Bronchial epithelial cell (primary cell): ENCODE data around the gene SASH1. TPM values are rescaled to one million over a fixed set of nuclear protein-coding genes. Genes with fewer than 3 reads are reported as not detected.
"Not testable (repeated sequence)": the region's sequence is repeated elsewhere in the genome, so short reads cannot be mapped to it uniquely, and the experiment has no call there.

ENCODE experiments used
- DNase-seq: peaks from one replicate; pipeline ENCODE4 v3.0.0-alpha.2; 2010; ENCODE audit warnings: low read depth
- FAIRE-seq: peaks from 2 replicates; lab custom pipeline; 2011; peaks lifted over from hg19 to GRCh38; lab: Jason Lieb, UNC
- H3K27me3 ChIP-seq: 2 replicates; pipeline ENCODE4 v1.5.1; 2011; ENCODE audit warnings: low read length; ENCODE audit not compliant: control insufficient read depth, insufficient read depth
- H3K36me3 ChIP-seq: 2 replicates; pipeline ENCODE4 v1.5.1; 2011; ENCODE audit warnings: low read length; ENCODE audit not compliant: control insufficient read depth, insufficient read depth
- H3K4me3 ChIP-seq: 2 replicates; pipeline ENCODE4 v1.5.1; 2011; ENCODE audit warnings: mild to moderate bottlenecking, low read depth, low read length, control low read depth
- total RNA-seq: library from RNA; depleted of rRNA; stranded (reverse); fragments of >200 nt; gene quantifications from 2 replicates; pipeline ENCODE4 v1.2.1, GENCODE V29; 2014
- TF ChIP-seq, protein P1 (sequence below): IDR thresholded peaks from 2 replicates; pipeline ENCODE4 v1.5.1; 2011; ENCODE audit warnings: mild to moderate bottlenecking, moderate library complexity, low read length, control low read depth, inconsistent platforms; ENCODE audit not compliant: insufficient read depth, severe bottlenecking

Gene SASH1
- total RNA-seq, 1 donor from 2014 or later = 3.9 TPM

DNA sequence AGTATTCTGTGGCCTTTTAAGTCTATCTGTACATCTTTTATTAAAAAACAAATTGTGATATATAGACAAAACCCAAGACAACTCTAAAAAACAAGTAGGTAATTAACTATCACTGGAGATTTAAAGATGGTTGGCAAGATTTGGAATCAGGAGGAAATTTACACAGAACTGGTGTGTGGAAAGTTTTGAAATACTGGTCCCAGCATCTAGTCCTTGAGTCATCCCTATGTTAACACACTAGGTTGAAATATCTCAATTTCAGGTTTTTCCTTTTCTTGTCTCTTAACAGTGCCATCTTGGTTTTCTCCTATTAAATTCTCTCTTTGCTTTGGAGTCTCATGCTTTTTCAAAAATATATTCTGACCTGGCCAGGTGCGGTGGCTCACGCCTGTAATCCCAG is 27.5 kb downstream of the SASH1 start:
- Histone ChIP-seq H3K4me3 (no peak overlapping the region), H3K36me3 (no peaks in the 10 kb centered on the region), H3K27me3 (no peaks in the 10 kb centered on the region)
- TF ChIP-seq, protein P1, sequence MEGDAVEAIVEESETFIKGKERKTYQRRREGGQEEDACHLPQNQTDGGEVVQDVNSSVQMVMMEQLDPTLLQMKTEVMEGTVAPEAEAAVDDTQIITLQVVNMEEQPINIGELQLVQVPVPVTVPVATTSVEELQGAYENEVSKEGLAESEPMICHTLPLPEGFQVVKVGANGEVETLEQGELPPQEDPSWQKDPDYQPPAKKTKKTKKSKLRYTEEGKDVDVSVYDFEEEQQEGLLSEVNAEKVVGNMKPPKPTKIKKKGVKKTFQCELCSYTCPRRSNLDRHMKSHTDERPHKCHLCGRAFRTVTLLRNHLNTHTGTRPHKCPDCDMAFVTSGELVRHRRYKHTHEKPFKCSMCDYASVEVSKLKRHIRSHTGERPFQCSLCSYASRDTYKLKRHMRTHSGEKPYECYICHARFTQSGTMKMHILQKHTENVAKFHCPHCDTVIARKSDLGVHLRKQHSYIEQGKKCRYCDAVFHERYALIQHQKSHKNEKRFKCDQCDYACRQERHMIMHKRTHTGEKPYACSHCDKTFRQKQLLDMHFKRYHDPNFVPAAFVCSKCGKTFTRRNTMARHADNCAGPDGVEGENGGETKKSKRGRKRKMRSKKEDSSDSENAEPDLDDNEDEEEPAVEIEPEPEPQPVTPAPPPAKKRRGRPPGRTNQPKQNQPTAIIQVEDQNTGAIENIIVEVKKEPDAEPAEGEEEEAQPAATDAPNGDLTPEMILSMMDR = no peak
- DNase-seq (no peak), FAIRE-seq (no peak)

DNA sequence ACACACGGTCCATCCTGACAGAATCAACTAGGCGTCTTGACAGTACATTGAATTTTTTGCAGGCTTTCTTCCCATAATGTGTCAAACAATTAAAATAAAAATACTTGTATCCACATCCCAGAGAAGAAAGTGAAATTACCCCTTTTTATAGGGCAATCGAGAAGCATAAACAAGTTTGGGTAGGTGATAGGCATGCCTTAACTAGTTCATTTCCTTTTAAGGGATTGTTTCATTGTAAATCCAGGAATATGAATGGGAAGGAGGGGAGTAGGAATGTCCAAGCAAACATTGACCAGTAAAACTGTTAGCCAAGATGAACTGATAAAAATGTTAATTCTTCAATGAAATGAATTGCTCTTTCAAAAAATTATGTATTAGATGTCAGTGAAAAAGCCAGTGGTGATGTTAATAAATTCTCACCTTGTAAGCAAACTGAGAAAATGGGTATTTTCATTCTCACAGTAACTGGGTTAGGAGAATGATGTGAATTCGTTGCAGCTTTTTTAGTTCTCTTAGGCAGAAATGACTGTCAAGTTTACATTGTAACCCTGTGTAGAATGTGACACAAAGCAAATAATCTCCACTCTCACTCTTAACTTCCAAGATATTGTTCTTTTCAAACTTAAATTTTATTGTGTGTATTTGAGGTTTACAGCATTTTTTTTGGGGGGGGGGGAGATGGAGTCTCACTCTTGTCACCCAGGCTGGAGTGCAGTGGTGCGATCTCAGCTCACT is 31.6 kb downstream of the SASH1 start:
- FAIRE-seq (no peak), DNase-seq (peak; percentile 61)
- H3K4me3 ChIP-seq = no peak overlapping the region
- H3K27me3 ChIP-seq = no peaks in the 10 kb centered on the region
- TF ChIP-seq, protein P1 = no peak
- no peaks in the 10 kb centered on the region for H3K36me3 ChIP-seq

DNA sequence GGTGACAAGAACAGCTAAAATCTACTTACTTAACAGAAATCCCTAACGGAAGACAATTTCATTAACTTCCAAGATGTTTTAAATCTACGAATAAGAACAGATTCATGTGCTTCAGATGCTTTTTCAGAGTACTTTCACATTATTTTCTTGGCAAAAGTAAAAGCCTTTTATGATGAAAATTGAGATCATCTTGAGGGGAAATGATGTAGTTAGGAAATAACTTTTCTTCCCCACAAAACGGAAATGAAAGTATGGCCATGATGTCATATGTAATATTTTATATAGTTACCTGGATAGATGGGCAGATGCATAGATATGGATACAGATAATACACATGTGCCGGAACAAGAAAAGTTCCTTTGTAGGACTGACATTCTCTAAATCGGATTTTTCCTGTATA is 32.8 kb downstream of the SASH1 start:
- DNase-seq (no peak), FAIRE-seq (no peak)
- Histone ChIP-seq H3K36me3 (no peaks in the 10 kb centered on the region), H3K27me3 (no peaks in the 10 kb centered on the region), H3K4me3 (no peak overlapping the region)
- TF ChIP-seq, protein P1 = no peak

DNA sequence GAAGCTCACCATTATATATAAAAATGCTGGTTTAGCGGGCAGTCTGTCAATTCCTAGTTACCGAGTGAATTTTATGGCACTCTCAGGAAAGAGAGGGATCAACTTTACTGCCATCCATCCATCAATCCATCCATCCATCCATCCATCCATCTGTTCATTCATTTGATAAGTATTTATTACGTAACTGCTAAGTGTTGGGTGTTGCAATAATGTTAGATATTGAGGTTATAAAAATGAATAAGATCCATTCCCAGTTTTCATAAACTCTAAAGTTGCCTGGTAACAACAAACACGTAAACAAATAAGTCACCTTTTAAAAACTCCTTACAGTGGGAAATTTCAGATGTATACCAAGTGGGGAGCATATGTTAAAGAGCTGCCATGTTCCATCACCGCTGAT is 36.8 kb downstream of the SASH1 start:
- DNase-seq = peak; percentile 23
- H3K4me3 ChIP-seq = no peak overlapping the region
- no peaks in the 10 kb centered on the region for H3K27me3 ChIP-seq
- TF ChIP-seq, protein P1 = no peak
- no peaks in the 10 kb centered on the region for H3K36me3 ChIP-seq
- no peak for FAIRE-seq

DNA sequence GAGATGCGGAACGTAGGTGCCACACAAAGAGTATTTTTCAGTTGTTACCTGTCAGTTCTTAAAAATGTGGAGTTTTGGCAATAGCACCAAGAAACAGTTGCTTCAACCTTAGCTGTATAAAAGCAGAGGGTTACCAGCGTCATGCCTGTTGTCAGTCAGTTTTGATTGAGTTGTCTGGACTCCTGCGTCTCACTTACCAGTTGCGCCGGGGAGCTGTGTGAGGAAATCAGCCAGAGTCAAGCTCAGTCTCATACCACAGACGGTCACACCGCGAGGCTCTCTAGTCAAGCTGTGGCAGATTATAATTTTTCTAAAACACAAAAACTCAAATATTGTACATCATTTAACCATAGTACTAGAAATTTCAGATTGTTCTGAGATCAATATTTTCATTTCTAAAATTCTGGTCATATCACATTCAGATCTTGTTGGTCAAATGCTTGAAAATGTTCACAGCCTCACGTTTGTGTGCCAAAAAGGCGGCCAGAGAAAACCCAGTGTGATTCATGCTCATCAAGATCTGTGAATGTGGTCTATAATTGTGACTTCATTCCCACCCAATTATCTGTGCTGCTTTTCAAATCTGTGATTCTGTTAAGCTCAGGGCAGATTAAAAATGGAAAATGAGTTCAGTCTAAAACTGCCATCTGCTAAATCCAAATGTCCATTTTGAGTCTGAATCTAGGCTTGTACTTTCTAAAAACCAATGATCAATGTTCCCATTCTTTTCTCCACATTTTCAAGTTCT is 37.5 kb downstream of the SASH1 start:
- DNase-seq = no peak
- Histone ChIP-seq H3K36me3 (no peaks in the 10 kb centered on the region), H3K4me3 (no peak overlapping the region), H3K27me3 (no peaks in the 10 kb centered on the region)
- TF ChIP-seq, protein P1 = no peak
- FAIRE-seq = no peak

DNA sequence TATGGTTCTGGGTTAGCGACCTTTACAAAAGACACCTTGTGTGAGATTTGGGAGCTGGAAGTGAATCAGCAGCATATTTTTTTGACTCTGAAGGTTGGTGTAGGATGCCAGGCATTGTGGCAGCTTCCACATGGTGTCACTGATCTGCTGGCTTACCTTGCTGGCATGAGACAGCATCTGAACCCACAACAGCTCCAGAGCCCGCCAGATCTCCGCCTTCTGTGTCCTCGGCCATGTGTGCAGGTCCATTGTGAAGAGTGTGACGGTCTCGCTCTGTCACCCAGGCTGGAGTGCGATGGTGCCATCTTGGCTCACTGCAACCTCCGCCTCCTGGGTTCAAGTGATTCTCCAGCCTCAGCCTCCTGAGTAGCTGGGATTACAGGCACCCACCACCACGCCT is 39.4 kb downstream of the SASH1 start:
- not testable (repeated sequence) for FAIRE-seq, DNase-seq

More for the DNA sequence above, 39.4 kb downstream of the SASH1 start:
- H3K36me3 ChIP-seq, H3K27me3 ChIP-seq, H3K4me3 ChIP-seq: not testable (repeated sequence)
